ENCODE results near the gene AFF3.

The AFF3 gene

DNA sequence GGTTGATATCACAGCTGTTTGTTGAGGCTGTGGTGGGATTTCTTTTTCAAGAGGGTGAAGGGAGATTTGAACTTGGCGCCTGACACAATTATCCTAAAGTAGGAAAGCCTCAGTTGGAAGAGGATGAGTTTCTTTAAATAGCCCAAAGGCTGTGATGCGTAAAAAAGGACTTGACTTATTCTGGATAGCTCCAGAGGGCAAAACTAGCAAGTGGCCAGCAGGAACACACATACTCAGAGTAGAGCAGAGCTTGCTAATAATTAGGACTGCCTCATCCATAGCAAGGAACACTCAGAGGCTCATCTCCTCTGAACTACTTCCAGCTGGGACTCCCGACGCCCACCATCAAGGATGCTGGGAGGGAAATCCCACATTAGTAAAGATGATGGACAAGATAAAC, 74.0 kb downstream of the AFF3 start:
- Histone ChIP-seq H3K4me3 (ENCODE audit: low read length) (no peak overlapping the region), H3K79me2 (ENCODE audit: low read length) (no peaks in the 10 kb centered on the region), H3K27ac (ENCODE audit: low read length) (no peak overlapping the region), H3K9me3 (replicated peaks; ENCODE audit: insufficient read depth, low read length) (no peaks in the 10 kb centered on the region), H3F3A (ENCODE audit: insufficient read depth, low read length) (no peaks in the 10 kb centered on the region), H3K4me2 (ENCODE audit: low read depth, low read length) (no peak overlapping the region), H3K9me2 (replicated peaks; ENCODE audit: insufficient read depth, low read length) (no peaks in the 10 kb centered on the region), H3K27me3 (replicated peaks; ENCODE audit: insufficient read depth, low read length) (no peaks in the 10 kb centered on the region), H4K20me1 (ENCODE audit: insufficient read depth, low read length) (no peaks in the 10 kb centered on the region), H3K9ac (ENCODE audit: low read length) (no peak overlapping the region), H2AFZ (ENCODE audit: low read length) (no peak overlapping the region), H3K36me3 (replicated peaks; ENCODE audit: insufficient read depth, low read length) (no peaks in the 10 kb centered on the region), H3K4me1 (ENCODE audit: low read length) (no peaks in the 10 kb centered on the region)
- TF ChIP-seq, protein P1, sequence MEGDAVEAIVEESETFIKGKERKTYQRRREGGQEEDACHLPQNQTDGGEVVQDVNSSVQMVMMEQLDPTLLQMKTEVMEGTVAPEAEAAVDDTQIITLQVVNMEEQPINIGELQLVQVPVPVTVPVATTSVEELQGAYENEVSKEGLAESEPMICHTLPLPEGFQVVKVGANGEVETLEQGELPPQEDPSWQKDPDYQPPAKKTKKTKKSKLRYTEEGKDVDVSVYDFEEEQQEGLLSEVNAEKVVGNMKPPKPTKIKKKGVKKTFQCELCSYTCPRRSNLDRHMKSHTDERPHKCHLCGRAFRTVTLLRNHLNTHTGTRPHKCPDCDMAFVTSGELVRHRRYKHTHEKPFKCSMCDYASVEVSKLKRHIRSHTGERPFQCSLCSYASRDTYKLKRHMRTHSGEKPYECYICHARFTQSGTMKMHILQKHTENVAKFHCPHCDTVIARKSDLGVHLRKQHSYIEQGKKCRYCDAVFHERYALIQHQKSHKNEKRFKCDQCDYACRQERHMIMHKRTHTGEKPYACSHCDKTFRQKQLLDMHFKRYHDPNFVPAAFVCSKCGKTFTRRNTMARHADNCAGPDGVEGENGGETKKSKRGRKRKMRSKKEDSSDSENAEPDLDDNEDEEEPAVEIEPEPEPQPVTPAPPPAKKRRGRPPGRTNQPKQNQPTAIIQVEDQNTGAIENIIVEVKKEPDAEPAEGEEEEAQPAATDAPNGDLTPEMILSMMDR (IDR thresholded peaks at IDR 0.05; ENCODE audit: low read length), result no peak
- no peak for TF ChIP-seq EZH2 (optimal IDR thresholded peaks at IDR 0.05; ENCODE audit: low read depth, low read length)
- TF ChIP-seq EZH2phosphoT487 (IDR thresholded peaks at IDR 0.05; ENCODE audit: low read length), result no peak
- DNase-seq, result no peak

DNA sequence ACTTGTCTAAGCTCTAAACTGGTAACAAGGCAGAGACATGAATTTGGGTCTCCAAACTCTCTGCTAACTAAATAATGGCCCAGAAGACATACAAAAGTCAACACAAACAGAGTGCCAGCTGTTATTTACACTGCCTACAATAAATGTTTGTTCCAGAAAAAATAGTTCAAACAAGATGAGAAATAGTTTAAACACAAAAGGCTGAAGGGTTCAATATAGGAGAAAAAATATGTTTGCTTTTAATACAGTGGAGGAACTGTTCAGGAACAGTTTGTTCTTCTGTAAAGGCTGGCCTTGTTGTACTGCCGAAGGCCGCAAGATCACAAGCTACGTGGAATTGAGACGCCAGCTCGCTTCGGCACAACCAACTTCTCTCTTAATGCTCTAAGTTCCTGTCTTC, 74.6 kb downstream of the AFF3 start:
- H3K27ac ChIP-seq (ENCODE audit: low read length), result no peak overlapping the region
- H3K9ac ChIP-seq (ENCODE audit: low read length), result no peak overlapping the region
- H3K27me3 ChIP-seq (replicated peaks; ENCODE audit: insufficient read depth, low read length), result no peaks in the 10 kb centered on the region
- H3F3A ChIP-seq (ENCODE audit: insufficient read depth, low read length), result no peaks in the 10 kb centered on the region
- TF ChIP-seq EZH2 (optimal IDR thresholded peaks at IDR 0.05; ENCODE audit: low read depth, low read length) (no peak), EZH2phosphoT487 (IDR thresholded peaks at IDR 0.05; ENCODE audit: low read length) (no peak)
- TF ChIP-seq, protein P1 (IDR thresholded peaks at IDR 0.05; ENCODE audit: low read length), result no peak
- no peaks in the 10 kb centered on the region for H3K9me2 ChIP-seq (replicated peaks; ENCODE audit: insufficient read depth, low read length)
- DNase-seq, result no peak
- H3K4me1 ChIP-seq (ENCODE audit: low read length), result no peaks in the 10 kb centered on the region
- no peak overlapping the region for H3K4me3 ChIP-seq (ENCODE audit: low read length)
- H2AFZ ChIP-seq (ENCODE audit: low read length), result no peak overlapping the region
- H3K9me3 ChIP-seq (replicated peaks; ENCODE audit: insufficient read depth, low read length), result no peaks in the 10 kb centered on the region
- H3K4me2 ChIP-seq (ENCODE audit: low read depth, low read length), result no peak overlapping the region
- no peaks in the 10 kb centered on the region for H4K20me1 ChIP-seq (ENCODE audit: insufficient read depth, low read length)
- H3K79me2 ChIP-seq (ENCODE audit: low read length), result no peaks in the 10 kb centered on the region
- no peaks in the 10 kb centered on the region for H3K36me3 ChIP-seq (replicated peaks; ENCODE audit: insufficient read depth, low read length)

DNA sequence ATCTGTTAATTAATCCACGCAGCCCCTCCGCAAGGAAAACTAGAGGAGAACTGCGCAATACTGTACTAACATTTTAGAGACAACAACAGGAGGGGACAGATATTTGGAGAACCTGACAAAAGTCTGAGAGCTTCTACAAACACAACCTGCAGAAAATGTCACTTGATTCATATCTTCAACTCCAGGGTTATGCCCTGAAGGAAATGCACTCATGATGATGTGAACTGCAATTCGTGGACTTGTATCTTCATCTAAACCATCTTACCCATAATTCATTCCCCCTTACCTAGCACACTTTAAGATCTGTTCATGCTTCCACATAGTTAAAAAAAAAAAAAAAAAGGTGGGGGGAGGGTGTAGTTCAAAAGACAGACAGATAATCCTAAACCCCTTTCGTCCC, 75.5 kb downstream of the AFF3 start:
- Histone ChIP-seq H3K9me2 (replicated peaks; ENCODE audit: insufficient read depth, low read length) (no peaks in the 10 kb centered on the region), H3K27me3 (replicated peaks; ENCODE audit: insufficient read depth, low read length) (no peaks in the 10 kb centered on the region), H3K4me2 (ENCODE audit: low read depth, low read length) (no peak overlapping the region), H3K9ac (ENCODE audit: low read length) (no peak overlapping the region), H3K4me1 (ENCODE audit: low read length) (no peaks in the 10 kb centered on the region), H2AFZ (ENCODE audit: low read length) (no peak overlapping the region), H3K4me3 (ENCODE audit: low read length) (no peak overlapping the region), H3F3A (ENCODE audit: insufficient read depth, low read length) (no peaks in the 10 kb centered on the region), H3K9me3 (replicated peaks; ENCODE audit: insufficient read depth, low read length) (no peaks in the 10 kb centered on the region), H3K27ac (ENCODE audit: low read length) (no peak overlapping the region), H3K79me2 (ENCODE audit: low read length) (no peaks in the 10 kb centered on the region), H4K20me1 (ENCODE audit: insufficient read depth, low read length) (no peaks in the 10 kb centered on the region), H3K36me3 (replicated peaks; ENCODE audit: insufficient read depth, low read length) (no peaks in the 10 kb centered on the region)
- no peak for DNase-seq
- TF ChIP-seq EZH2 (optimal IDR thresholded peaks at IDR 0.05; ENCODE audit: low read depth, low read length) (no peak), EZH2phosphoT487 (IDR thresholded peaks at IDR 0.05; ENCODE audit: low read length) (no peak)
- TF ChIP-seq, protein P1 (IDR thresholded peaks at IDR 0.05; ENCODE audit: low read length), result no peak
